ENCODE results near the gene ANO4. TPM values are rescaled to one million over a fixed set of nuclear protein-coding genes. Genes with fewer than 3 reads are reported as not detected.

The ANO4 gene
- total RNA-seq, 4 donors from 2014 or later = 0.27 to 0.78 (median 0.48) TPM

DNA sequence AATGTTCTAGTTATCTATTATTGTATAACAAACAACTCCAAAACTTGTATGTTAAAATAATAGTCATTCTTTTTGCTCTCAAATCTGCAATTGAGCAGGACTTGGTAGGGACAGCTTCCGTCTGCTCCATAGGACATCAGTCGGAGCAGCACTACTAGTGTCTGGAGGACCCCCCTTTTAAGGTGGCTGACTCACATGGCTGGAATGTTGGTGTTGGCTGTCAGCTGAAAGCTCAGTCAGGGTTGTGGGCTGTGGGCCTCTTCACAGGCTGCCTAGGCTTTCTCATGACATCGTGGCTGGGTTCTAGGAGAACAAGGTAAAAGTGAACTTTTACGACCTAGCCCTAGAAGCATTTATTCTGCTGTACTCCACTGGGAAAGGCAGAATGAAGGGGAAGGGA lies 160.6 kb downstream of the ANO4 start:
- intact Hi-C loops (cut with DNase I) = no loop called here
- H3K27me3 ChIP-seq = no peaks in the 10 kb centered on the region
- no peaks in the 10 kb centered on the region for H3K4me1 ChIP-seq
- TF ChIP-seq, protein P1, sequence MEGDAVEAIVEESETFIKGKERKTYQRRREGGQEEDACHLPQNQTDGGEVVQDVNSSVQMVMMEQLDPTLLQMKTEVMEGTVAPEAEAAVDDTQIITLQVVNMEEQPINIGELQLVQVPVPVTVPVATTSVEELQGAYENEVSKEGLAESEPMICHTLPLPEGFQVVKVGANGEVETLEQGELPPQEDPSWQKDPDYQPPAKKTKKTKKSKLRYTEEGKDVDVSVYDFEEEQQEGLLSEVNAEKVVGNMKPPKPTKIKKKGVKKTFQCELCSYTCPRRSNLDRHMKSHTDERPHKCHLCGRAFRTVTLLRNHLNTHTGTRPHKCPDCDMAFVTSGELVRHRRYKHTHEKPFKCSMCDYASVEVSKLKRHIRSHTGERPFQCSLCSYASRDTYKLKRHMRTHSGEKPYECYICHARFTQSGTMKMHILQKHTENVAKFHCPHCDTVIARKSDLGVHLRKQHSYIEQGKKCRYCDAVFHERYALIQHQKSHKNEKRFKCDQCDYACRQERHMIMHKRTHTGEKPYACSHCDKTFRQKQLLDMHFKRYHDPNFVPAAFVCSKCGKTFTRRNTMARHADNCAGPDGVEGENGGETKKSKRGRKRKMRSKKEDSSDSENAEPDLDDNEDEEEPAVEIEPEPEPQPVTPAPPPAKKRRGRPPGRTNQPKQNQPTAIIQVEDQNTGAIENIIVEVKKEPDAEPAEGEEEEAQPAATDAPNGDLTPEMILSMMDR (IDR thresholded peaks at IDR 0.05) = no peak
- no peak for TF ChIP-seq POLR2A (IDR thresholded peaks at IDR 0.05)
- no peak for DNase-seq
- H3K4me3 ChIP-seq (replicated peaks in 1 of 3) = no peak overlapping the region
- H3K9me3 ChIP-seq = no peaks in the 10 kb centered on the region
- no peaks in the 10 kb centered on the region for H3K36me3 ChIP-seq
- H3K27ac ChIP-seq = no peak overlapping the region
- WGBS, 2 donors = 56 to 59% methylated on average over 4 of the region's 4 CpGs

DNA sequence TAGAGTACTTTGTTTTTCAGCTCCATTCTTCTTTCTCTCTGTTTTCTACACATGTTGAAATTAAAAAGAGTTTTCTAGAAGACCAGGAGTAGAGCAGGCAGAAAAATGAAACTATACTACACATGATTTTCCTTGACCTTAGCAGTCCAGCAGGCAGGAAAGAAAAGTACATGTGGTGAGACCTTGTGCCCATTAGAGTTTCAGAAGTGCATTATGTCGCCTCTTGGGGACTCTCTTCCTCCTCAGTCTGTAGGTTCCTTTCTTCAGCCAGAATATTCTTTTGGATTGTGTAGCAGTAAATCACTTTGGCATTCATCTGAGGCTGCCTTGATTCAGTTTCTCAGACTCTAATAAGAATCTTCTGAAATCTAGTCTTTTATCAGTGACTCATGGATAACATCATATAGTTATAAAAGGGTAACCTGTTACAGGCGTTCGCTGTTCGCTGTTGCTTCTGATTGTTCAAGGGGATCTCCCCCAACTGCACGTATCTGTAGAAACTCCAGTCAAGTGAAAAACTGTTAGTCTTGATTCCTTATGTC lies 161.8 kb downstream of the ANO4 start:
- no peak overlapping the region for H3K4me3 ChIP-seq (replicated peaks in 1 of 3)
- DNase-seq = no peak
- no peaks in the 10 kb centered on the region for H3K36me3 ChIP-seq
- WGBS, 2 donors = 72 to 80% methylated on average over 5 of the region's 5 CpGs
- H3K27ac ChIP-seq = no peak overlapping the region
- H3K4me1 ChIP-seq = no peaks in the 10 kb centered on the region
- H3K9me3 ChIP-seq = no peaks in the 10 kb centered on the region
- intact Hi-C loops (cut with DNase I) = no loop called here
- H3K27me3 ChIP-seq = no peaks in the 10 kb centered on the region
- TF ChIP-seq POLR2A (IDR thresholded peaks at IDR 0.05) = no peak
- TF ChIP-seq, protein P1 (IDR thresholded peaks at IDR 0.05) = no peak

DNA sequence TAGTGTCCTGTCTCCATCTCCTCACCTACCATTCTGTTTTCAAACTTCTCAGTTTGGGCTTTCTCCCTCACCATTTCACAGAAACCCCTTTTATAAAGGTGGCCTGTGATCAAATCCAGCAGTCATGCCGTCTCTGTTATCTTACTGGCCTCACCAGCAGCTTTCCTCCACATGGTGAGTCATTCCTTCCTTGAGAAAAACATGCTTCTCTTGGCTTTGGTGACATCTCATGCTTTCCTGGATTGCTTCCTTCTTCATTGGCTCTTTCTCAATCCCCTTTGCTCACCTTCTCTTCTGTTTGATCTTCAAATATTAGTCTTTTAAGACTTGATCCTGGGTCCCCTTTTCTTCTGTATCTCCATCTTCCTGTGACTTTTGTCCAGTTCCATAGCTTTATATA lies 164.9 kb downstream of the ANO4 start:
- Histone ChIP-seq H3K4me1 (no peaks in the 10 kb centered on the region), H3K4me3 (replicated peaks in 1 of 3) (no peak overlapping the region), H3K27ac (no peak overlapping the region), H3K36me3 (no peaks in the 10 kb centered on the region), H3K27me3 (no peaks in the 10 kb centered on the region), H3K9me3 (no peaks in the 10 kb centered on the region)
- intact Hi-C loops (cut with DNase I) = no loop called here
- DNase-seq = no peak
- TF ChIP-seq, protein P1 (IDR thresholded peaks at IDR 0.05) = no peak
- no peak for TF ChIP-seq POLR2A (IDR thresholded peaks at IDR 0.05)
- 46 to 58% methylated on average over 1 of the region's 1 CpG for WGBS, 2 donors

DNA sequence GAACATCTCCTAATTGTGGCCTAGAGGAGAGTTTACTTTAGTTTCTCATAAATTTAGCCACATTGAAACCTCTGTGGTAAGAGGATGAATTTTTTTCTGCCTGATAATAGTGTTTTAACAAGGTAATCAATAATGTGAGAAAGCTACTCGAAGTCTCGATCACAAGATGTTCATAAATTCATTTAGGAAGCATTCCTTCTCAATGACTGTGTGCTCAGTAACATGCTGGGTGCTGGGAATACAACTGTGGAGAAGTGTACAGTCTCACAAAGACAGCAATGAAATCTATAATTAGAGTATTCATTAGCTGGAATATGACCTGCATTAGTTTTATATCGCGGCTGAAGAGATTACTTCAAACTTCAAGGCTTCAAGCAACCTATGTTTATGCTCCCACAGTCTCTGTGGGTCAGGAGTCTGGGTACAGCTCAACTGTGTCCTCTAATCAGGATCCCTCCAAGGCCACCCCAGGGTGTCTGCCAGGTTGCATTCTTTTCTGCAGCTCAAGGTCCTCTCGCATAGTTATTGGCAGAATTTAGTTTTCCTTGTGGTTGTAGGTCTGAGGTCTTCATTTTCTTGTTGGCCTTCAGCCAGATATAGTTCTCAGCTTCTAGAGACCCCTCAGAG lies 167.6 kb downstream of the ANO4 start:
- no peak for DNase-seq
- no peak overlapping the region for H3K4me3 ChIP-seq (replicated peaks in 1 of 3)
- H3K36me3 ChIP-seq = no peaks in the 10 kb centered on the region
- H3K27me3 ChIP-seq = no peaks in the 10 kb centered on the region
- intact Hi-C loops (cut with DNase I) = no loop called here
- WGBS, 2 donors = 90 to 94% methylated on average over 5 of the region's 5 CpGs
- H3K27ac ChIP-seq = no peak overlapping the region
- H3K4me1 ChIP-seq = no peaks in the 10 kb centered on the region
- no peaks in the 10 kb centered on the region for H3K9me3 ChIP-seq
- TF ChIP-seq, protein P1 (IDR thresholded peaks at IDR 0.05) = no peak
- no peak for TF ChIP-seq POLR2A (IDR thresholded peaks at IDR 0.05)

DNA sequence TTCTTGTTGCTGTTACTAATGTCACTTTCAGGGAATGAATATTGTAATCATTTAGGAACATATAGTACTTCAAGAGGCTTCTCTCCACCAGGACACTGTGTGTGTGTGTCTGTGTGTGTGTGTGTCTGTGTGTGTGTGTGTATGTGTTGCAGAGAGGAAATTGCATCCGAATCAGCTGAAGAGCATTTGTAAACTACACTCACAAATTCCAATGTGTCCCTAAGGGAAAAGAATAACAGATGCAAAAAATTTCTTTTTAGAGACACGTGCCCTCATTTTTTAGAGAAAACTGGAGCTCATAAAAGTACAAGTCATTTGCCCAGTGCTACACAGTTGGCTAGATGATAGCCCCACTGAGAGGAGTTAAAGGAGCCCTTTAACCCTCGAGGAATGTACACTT lies 168.8 kb downstream of the ANO4 start:
- no peak for TF ChIP-seq POLR2A (IDR thresholded peaks at IDR 0.05)
- TF ChIP-seq, protein P1 (IDR thresholded peaks at IDR 0.05) = no peak
- H3K27me3 ChIP-seq = no peaks in the 10 kb centered on the region
- no peaks in the 10 kb centered on the region for H3K4me1 ChIP-seq
- H3K4me3 ChIP-seq (replicated peaks in 1 of 3) = no peak overlapping the region
- DNase-seq = no peak
- intact Hi-C loops (cut with DNase I) = no loop called here
- WGBS, 2 donors = 45 to 53% methylated on average over 3 of the region's 3 CpGs
- H3K9me3 ChIP-seq = no peaks in the 10 kb centered on the region
- no peak overlapping the region for H3K27ac ChIP-seq
- no peaks in the 10 kb centered on the region for H3K36me3 ChIP-seq
